NCI-H1417 (cell line): Measurements from ENCODE around the gene GPATCH8.
A peak's percentile ranks its signal among the peaks of the same experiment; 100 is the strongest.
"Not testable (repeated sequence)": the region's sequence is repeated elsewhere in the genome, so short reads cannot be mapped to it uniquely, and the experiment has no call there.

ENCODE experiments used
- DNase-seq, 3 experiments: peaks; one replicate each; lab custom pipeline; 2025; lab: John Stamatoyannopoulos, UW

GPATCH8 gene

GRCh38 chr17:44527102-44527501 lies 23.9 kb upstream of the GPATCH8 start:
- DNase-seq, result no peak

- no peak for DNase-seq
Measured at GRCh38 chr17:44523672-44523972, 20.4 kb upstream of the GPATCH8 start.

GRCh38 chr17:44522883-44523671 lies 19.9 kb upstream of the GPATCH8 start:
- peak; percentile 3 to 39 (median 38) for DNase-seq

GRCh38 chr17:44518032-44518431 lies 14.8 kb upstream of the GPATCH8 start:
- DNase-seq, result no peak

- DNase-seq, result not testable (repeated sequence)
Measured at GRCh38 chr17:44511241-44512134, 8.3 kb upstream of the GPATCH8 start.

- DNase-seq, result not testable (repeated sequence)
Measured at GRCh38 chr17:44506939-44507604, 3.9 kb upstream of the GPATCH8 start.

- peak in 2 of 3 experiments; percentile 19 to 78 for DNase-seq
Measured at GRCh38 chr17:44502598-44503146, 534 bp downstream of the GPATCH8 start.

GRCh38 chr17:44501866-44502375 lies 1.3 kb downstream of the GPATCH8 start:
- DNase-seq, result peak in 1 of 3 experiments; percentile 53

GRCh38 chr17:44499722-44500121 lies 3.5 kb downstream of the GPATCH8 start:
- no peak for DNase-seq

- DNase-seq, result no peak
Measured at GRCh38 chr17:44496815-44497214, 6.4 kb downstream of the GPATCH8 start.

- no peak for DNase-seq
Measured at GRCh38 chr17:44493339-44493738, 9.9 kb downstream of the GPATCH8 start.

- DNase-seq, result no peak
Measured at GRCh38 chr17:44492706-44493272, 10.4 kb downstream of the GPATCH8 start.

- DNase-seq, result no peak
Measured at GRCh38 chr17:44489581-44489980, 13.6 kb downstream of the GPATCH8 start.

- DNase-seq, result peak in 1 of 3 experiments; percentile 6
Measured at GRCh38 chr17:44487170-44487569, 16.0 kb downstream of the GPATCH8 start.

GRCh38 chr17:44473367-44473766 lies 29.8 kb downstream of the GPATCH8 start:
- DNase-seq, result no peak

GRCh38 chr17:44469676-44470075 lies 33.5 kb downstream of the GPATCH8 start:
- no peak for DNase-seq

GRCh38 chr17:44467108-44467507 lies 36.1 kb downstream of the GPATCH8 start:
- DNase-seq, result no peak

- no peak for DNase-seq
Measured at GRCh38 chr17:44466339-44466738, 36.9 kb downstream of the GPATCH8 start.

GRCh38 chr17:44465897-44466296 lies 37.3 kb downstream of the GPATCH8 start:
- no peak for DNase-seq

- DNase-seq, result no peak
Measured at GRCh38 chr17:44465276-44465675, 37.9 kb downstream of the GPATCH8 start.

- DNase-seq, result no peak
Measured at GRCh38 chr17:44464037-44464436, 39.2 kb downstream of the GPATCH8 start.

- DNase-seq, result no peak
Measured at GRCh38 chr17:44451832-44452231, 51.4 kb downstream of the GPATCH8 start.
